HG02884 (cell line): ENCODE measurements around the gene AZU1.
"Not testable (repeated sequence)": the region's sequence is repeated elsewhere in the genome, so short reads cannot be mapped to it uniquely, and the experiment has no call there.

Experiments used
- ATAC-seq: cut with Tn5 transposase; IDR thresholded peaks from one replicate; pipeline ENCODE4 v1.9.1; 2021; ENCODE audit warnings: mild to moderate bottlenecking, moderate library complexity; ENCODE audit not compliant: unreplicated experiment

AZU1 gene

GRCh38 chr19:807627-808422, 19.8 kb upstream of the AZU1 start:
- ATAC-seq = no peak

GRCh38 chr19:808423-808775, 19.2 kb upstream of the AZU1 start:
- no peak for ATAC-seq

GRCh38 chr19:810077-810855, 17.4 kb upstream of the AZU1 start:
- ATAC-seq = no peak

GRCh38 chr19:810883-811489, 16.7 kb upstream of the AZU1 start:
- ATAC-seq = no peak

- ATAC-seq = no peak
These were observed 16.1 kb upstream of the AZU1 start for GRCh38 chr19:811506-812048.

GRCh38 chr19:812049-812746, 15.4 kb upstream of the AZU1 start:
- ATAC-seq = no peak

- no peak for ATAC-seq
These were observed 14.9 kb upstream of the AZU1 start for GRCh38 chr19:812747-813218.

GRCh38 chr19:813219-814151, 14.2 kb upstream of the AZU1 start:
- no peak for ATAC-seq

- no peak for ATAC-seq
These were observed 13.2 kb upstream of the AZU1 start for GRCh38 chr19:814152-815078.

- ATAC-seq = no peak
These were observed 12.4 kb upstream of the AZU1 start for GRCh38 chr19:815079-815774.

GRCh38 chr19:815775-816499, 11.7 kb upstream of the AZU1 start:
- ATAC-seq = no peak

GRCh38 chr19:816500-816857, 11.2 kb upstream of the AZU1 start:
- no peak for ATAC-seq

GRCh38 chr19:820212-820611, 7.4 kb upstream of the AZU1 start:
- not testable (repeated sequence) for ATAC-seq

- ATAC-seq = no peak
These were observed 6.3 kb upstream of the AZU1 start for GRCh38 chr19:821231-821824.

GRCh38 chr19:821825-822503, 5.7 kb upstream of the AZU1 start, which contains the start of gene PLPPR3:
TSS of gene PLPPR3 (minus strand) at chr19:821955. CDS start at chr19:821559, 396 bp downstream.
- no peak for ATAC-seq

GRCh38 chr19:823565-824121, 4.0 kb upstream of the AZU1 start:
- ATAC-seq = no peak
